H1 (cell line): Measurements from ENCODE around the gene OVCH2. TPM values are rescaled to one million over a fixed set of nuclear protein-coding genes. Genes with fewer than 3 reads are reported as not detected.

Source experiments
- ASH2L ChIP-seq: fragments of 200-600, 300-600 bp; sonication (generic); IDR thresholded peaks from one replicate; pipeline ENCODE4 v1.7.1; 2017; ENCODE audit warnings: low read length
- BRCA1 ChIP-seq: IDR thresholded peaks from 2 replicates; pipeline ENCODE4 v1.6.1; 2012; ENCODE audit warnings: low read depth, low read length, improper control_type of control experiment
- CHD2 ChIP-seq: IDR thresholded peaks from 2 replicates; pipeline ENCODE4 v1.6.1; 2012; ENCODE audit warnings: low read length, improper control_type of control experiment
- EGR1 ChIP-seq: IDR thresholded peaks from 2 replicates; pipeline ENCODE4 v1.6.1; 2011; ENCODE audit warnings: low read depth, low read length, borderline replicate concordance
- EP300 ChIP-seq, 2 experiments: IDR thresholded peaks; 1 replicate in 1 of 2; 2 replicates in 1 of 2; pipeline ENCODE4 v1.6.1; 2011 to 2012; ENCODE audit warnings: low read depth in 2 of 2, low read length in 2 of 2, mild to moderate bottlenecking in 2 of 2, borderline replicate concordance in 1 of 2, inconsistent platforms in 1 of 2, moderate library complexity in 1 of 2
- GABPA ChIP-seq: IDR thresholded peaks from 2 replicates; pipeline ENCODE4 v1.6.1; 2011; ENCODE audit warnings: mild to moderate bottlenecking, low read length, moderate library complexity, borderline replicate concordance; ENCODE audit not compliant: insufficient read depth
- RAD21 ChIP-seq, 2 experiments: IDR thresholded peaks in 1 of 2; conservative IDR thresholded peaks in 1 of 2; 2 replicates each; pipeline ENCODE4 v1.6.1; 2011; ENCODE audit warnings: low read depth in 2 of 2, low read length in 2 of 2, improper control_type of control experiment in 1 of 2, inconsistent platforms in 1 of 2, mild to moderate bottlenecking in 1 of 2, moderate library complexity in 1 of 2
- polyA plus RNA-seq, 7 experiments: library from polyadenylated mRNA; depleted of rRNA in 3 of 7; stranded (reverse) in 5 of 7; unstranded in 2 of 7; fragments of >200 nt in 5 of 7; fragments of 200-250 nt in 2 of 7; gene quantifications; 1 replicate in 5 of 7; 2 replicates in 1 of 7; 4 replicates in 1 of 7; pipeline versions ENCODE4 v1.2.1 to v1.2.3, GENCODE V29; 2011 to 2013; ENCODE audit warnings: missing spikeins in 2 of 7, mixed read lengths in 2 of 7
- total RNA-seq: library from RNA; stranded (reverse); fragmentation: NEBNext Ultra II Directional; extraction: Animal tissue kit (Norgen Biotek cat#: 25700); gene quantifications from 2 replicates; pipeline ENCODE4 v1.2.1, GENCODE V29; 2021
- TF ChIP-seq, protein P1 (sequence below): IDR thresholded peaks from 2 replicates; pipeline ENCODE4 v1.6.1; 2012; ENCODE audit warnings: inconsistent platforms

Gene OVCH2
- total and polyA plus RNA-seq, 2 of the 8 experiments (the other 6 are each of a cell fraction or from before 2014, with no cell fraction given), result 0.03 to 1.1 TPM

DNA sequence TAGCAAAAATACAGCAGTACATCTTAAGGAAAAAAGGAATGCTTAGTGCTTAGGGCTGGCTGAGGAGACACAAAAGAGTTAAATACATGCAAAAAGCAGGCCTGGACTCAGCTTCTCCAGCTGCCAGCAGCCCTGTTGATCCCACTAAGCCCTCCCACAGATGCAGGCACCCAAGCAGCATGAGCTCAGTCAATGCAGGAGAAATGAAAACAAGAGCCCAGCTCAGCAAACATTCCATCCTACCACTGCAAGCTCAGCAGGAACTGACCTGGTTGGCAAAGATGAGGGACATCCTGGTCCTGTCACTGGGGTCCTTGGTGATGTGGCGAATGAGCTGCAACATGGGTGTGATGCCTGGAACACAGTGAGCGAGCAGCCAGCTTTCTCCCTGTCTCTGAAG lies 38.8 kb downstream of the OVCH2 start (continued):
- TF ChIP-seq, protein P1, sequence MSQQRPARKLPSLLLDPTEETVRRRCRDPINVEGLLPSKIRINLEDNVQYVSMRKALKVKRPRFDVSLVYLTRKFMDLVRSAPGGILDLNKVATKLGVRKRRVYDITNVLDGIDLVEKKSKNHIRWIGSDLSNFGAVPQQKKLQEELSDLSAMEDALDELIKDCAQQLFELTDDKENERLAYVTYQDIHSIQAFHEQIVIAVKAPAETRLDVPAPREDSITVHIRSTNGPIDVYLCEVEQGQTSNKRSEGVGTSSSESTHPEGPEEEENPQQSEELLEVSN, result no peak
- no peak for TF ChIP-seq ASH2L
- TF ChIP-seq EP300 (IDR thresholded peaks at IDR 0.05; ENCODE audit: borderline replicate concordance in 1 of 2, low read depth in 2 of 2, low read length in 2 of 2), result no peak
- no peak for TF ChIP-seq GABPA
- no peak for TF ChIP-seq EGR1
- TF ChIP-seq RAD21 (IDR thresholded peaks at IDR 0.05 in 1 of 2, conservative IDR thresholded peaks at IDR 0.05 in 1 of 2; ENCODE audit: low read depth in 2 of 2, low read length in 2 of 2), result no peak
- no peak for TF ChIP-seq CHD2
- no peak for TF ChIP-seq BRCA1
- TF ChIP-seq, all 59 proteins: peak for 0
